Glutamatergic neuron (in vitro differentiated cells): ENCODE results near the gene BIRC5. TPM values are rescaled to one million over a fixed set of nuclear protein-coding genes. Genes with fewer than 3 reads are reported as not detected.

Experiments
- DNase-seq: peaks from one replicate; pipeline ENCODE4 v3.0.0; 2022
- H3K27ac Mint-ChIP-seq: one replicate; pipeline ENCODE4 v1.8.0; 2020; ENCODE audit warnings: mild to moderate bottlenecking, mixed read lengths, inconsistent platforms; ENCODE audit not compliant: unreplicated experiment
- H3K27me3 Mint-ChIP-seq: one replicate; pipeline ENCODE4 v1.8.0; 2020; ENCODE audit warnings: mild to moderate bottlenecking, moderate library complexity, mixed read lengths, inconsistent platforms; ENCODE audit not compliant: unreplicated experiment
- H3K36me3 Mint-ChIP-seq: one replicate; pipeline ENCODE4 v1.8.0; 2020; ENCODE audit warnings: mild to moderate bottlenecking, mixed read lengths, inconsistent platforms; ENCODE audit not compliant: unreplicated experiment
- H3K4me1 Mint-ChIP-seq: one replicate; pipeline ENCODE4 v1.8.0; 2020; ENCODE audit warnings: mild to moderate bottlenecking, low read depth, mixed read lengths, inconsistent platforms; ENCODE audit not compliant: unreplicated experiment
- H3K4me3 Mint-ChIP-seq: one replicate; pipeline ENCODE4 v1.8.0; 2020; ENCODE audit warnings: mild to moderate bottlenecking, mixed read lengths, inconsistent platforms; ENCODE audit not compliant: unreplicated experiment
- H3K9me3 Mint-ChIP-seq: one replicate; pipeline ENCODE4 v1.8.0; 2020; ENCODE audit warnings: mild to moderate bottlenecking, moderate library complexity, mixed read lengths, inconsistent platforms; ENCODE audit not compliant: unreplicated experiment
- total RNA-seq: library from RNA; stranded (reverse); fragmentation: NEBNext Ultra II Directional; extraction: Animal tissue kit (Norgen Biotek cat#: 25700); gene quantifications from one replicate; pipeline ENCODE4 v1.2.1, GENCODE V29; 2021; ENCODE audit not compliant: unreplicated experiment
- TF ChIP-seq, protein P1 (sequence below): fragments of 200-600 bp; sonication (generic); IDR thresholded peaks from one replicate; pipeline ENCODE4 v1.5.0; 2021; ENCODE audit not compliant: partially characterized antibody, unreplicated experiment

Gene BIRC5
- total RNA-seq, 1 donor from 2014 or later: 14.5 TPM

DNA sequence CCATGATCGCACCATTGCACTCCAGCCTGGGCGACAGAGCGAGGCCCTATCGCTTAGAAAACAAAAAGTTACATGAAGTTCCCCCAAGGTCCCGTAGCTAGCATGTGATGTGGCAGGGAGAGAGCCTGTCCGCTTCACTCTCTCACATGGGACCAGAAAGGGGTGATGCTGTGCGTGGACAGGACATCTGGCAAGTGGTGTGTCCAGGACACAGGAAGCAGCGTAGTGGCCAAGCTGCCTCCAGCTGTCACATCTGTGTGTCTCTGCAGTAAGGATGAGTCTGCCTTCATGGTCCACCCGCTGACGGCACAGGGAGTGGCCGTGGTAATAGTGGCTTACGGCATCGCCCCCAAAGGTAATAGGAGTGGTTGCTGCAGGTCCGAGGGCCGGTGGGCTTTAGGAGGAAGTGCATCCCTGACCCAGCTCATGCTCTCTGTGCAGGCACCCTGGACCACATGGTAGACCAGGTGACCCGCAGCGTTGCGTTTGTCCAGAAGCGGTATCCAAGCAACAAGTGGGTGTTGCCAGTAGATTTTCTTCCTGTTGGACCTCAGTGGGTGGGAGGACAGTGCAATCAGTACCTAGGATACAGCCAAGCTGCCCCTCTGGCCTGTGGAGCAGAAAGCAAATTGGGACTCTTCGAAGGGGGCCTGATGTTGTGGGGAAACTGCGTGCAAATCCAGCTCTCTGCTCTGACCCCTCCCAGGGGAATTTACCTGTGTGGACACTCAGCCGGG, 9.5 kb upstream of the BIRC5 start:
- Mint-ChIP-seq H3K27ac (no peak overlapping the region), H3K27me3 (no peaks in the 10 kb centered on the region), H3K4me1 (no peaks in the 10 kb centered on the region), H3K4me3 (no peak overlapping the region), H3K36me3 (no peaks in the 10 kb centered on the region), H3K9me3 (no peaks in the 10 kb centered on the region)
- DNase-seq: no peak
- TF ChIP-seq, protein P1, sequence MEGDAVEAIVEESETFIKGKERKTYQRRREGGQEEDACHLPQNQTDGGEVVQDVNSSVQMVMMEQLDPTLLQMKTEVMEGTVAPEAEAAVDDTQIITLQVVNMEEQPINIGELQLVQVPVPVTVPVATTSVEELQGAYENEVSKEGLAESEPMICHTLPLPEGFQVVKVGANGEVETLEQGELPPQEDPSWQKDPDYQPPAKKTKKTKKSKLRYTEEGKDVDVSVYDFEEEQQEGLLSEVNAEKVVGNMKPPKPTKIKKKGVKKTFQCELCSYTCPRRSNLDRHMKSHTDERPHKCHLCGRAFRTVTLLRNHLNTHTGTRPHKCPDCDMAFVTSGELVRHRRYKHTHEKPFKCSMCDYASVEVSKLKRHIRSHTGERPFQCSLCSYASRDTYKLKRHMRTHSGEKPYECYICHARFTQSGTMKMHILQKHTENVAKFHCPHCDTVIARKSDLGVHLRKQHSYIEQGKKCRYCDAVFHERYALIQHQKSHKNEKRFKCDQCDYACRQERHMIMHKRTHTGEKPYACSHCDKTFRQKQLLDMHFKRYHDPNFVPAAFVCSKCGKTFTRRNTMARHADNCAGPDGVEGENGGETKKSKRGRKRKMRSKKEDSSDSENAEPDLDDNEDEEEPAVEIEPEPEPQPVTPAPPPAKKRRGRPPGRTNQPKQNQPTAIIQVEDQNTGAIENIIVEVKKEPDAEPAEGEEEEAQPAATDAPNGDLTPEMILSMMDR: no peak

DNA sequence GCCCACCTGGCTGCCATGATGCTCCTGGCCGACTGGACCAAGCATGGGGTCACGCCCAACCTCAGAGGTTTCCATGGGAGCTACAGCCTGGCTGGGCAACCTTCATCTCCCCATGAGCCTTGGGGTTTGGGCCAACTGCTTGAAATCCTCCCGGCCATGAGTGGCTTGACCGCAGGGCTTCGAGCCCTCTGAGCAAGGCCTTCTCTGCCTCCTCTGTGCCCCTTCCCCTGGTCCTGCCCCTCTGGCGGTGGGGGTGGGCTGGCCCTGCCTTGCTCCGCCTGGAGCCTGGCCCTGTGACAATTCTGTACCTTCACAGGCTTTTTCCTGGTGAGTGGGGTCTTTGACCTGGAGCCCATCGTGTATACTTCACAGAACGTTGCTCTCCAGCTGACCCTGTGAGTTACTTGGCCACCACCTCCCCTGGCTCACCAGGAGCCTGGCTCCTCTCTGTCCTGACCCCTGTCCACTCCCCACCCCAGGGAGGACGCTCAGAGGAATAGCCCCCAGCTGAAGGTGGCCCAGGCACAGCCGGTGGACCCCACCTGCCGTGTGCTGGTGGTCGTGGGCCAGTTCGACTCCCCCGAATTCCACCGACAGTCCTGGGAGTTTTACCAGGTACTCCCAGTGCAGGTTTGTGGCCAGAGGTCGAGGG, 8.8 kb upstream of the BIRC5 start:
- Mint-ChIP-seq H3K4me1 (no peaks in the 10 kb centered on the region), H3K9me3 (peaks cover 2% of the 10 kb centered on the region), H3K27me3 (no peaks in the 10 kb centered on the region), H3K4me3 (no peak overlapping the region), H3K36me3 (no peaks in the 10 kb centered on the region), H3K27ac (no peak overlapping the region)
- no peak for DNase-seq
- TF ChIP-seq, protein P1: no peak

DNA sequence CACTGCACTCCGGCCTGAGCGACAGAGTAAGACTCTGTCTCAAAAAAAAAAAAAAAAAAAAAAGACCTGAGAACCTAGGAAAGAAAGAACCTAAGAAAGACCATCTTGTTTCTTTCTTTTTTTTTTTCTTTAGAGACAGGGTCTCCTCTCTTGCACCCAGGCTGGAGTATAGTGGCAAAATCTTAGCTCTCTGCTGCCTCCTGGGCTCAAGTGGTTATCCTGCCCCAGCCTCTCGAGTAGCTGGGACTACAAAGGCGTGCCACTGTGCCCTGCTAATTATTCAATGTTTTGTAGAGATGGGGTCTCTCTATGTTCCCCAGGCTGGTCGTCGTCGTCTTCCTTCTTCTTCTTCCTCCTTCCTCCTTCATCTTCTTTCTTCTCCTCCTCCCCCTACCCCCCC, 7.8 kb upstream of the BIRC5 start:
- Mint-ChIP-seq H3K9me3 (peaks cover 2% of the 10 kb centered on the region), H3K4me3 (no peak overlapping the region), H3K36me3 (no peaks in the 10 kb centered on the region), H3K27me3 (no peaks in the 10 kb centered on the region), H3K4me1 (no peaks in the 10 kb centered on the region), H3K27ac (no peak overlapping the region)
- TF ChIP-seq, protein P1: no peak
- DNase-seq: no peak

DNA sequence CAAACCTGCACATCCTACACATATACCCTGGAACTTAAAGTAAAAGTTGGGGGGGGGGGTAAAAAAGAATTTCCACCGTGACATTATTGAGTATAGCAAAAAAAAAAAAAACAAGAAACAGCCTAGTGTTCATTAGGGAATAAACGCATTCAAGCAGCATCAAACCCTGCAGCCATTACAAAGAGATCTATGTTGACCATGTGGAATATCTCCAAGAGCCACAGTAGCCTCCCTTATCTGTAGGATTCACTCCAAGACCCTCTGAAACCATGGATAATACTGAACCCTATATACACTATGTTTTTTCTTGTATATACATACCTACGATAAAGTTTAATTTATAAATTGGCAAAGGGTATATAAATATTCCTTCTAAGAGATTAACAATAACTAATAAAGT, 5.6 kb upstream of the BIRC5 start:
- Mint-ChIP-seq H3K9me3 (peaks cover 2% of the 10 kb centered on the region), H3K4me3 (no peak overlapping the region), H3K4me1 (no peaks in the 10 kb centered on the region), H3K27me3 (peaks cover 1% of the 10 kb centered on the region), H3K36me3 (no peaks in the 10 kb centered on the region), H3K27ac (no peak overlapping the region)
- TF ChIP-seq, protein P1: no peak
- no peak for DNase-seq

DNA sequence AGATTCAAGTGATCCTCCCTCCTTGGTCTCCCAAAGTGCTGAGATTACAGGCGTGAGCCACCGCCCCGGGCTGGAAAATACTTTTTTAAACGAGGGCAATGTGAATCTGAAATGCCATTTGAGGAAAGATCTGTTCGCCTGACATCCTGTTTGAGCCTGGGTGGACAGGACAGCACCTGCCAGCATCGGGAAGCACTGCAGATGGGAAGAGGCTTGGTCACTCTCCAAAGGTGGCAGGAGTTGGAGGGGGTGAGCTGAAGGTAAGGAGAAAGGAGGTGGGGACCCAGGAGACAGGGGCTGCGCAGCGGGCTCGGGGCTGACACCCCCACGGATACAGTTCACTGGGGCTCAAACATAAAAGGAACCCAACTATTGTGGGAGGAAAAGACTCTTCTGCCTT, 3.9 kb upstream of the BIRC5 start:
- Mint-ChIP-seq H3K27ac (no peak overlapping the region), H3K27me3 (peaks cover 1% of the 10 kb centered on the region), H3K4me3 (no peak overlapping the region), H3K9me3 (peaks cover 3% of the 10 kb centered on the region), H3K36me3 (no peaks in the 10 kb centered on the region), H3K4me1 (no peaks in the 10 kb centered on the region)
- TF ChIP-seq, protein P1: no peak
- DNase-seq: no peak
